OCI-LY1 (cell line): ENCODE data around the gene RABL2B.

Experiments used
- H2AFZ ChIP-seq: fragments of 200-600 bp; sonication (generic), shearing (Covaris generic); 2 replicates; pipeline ENCODE4 v1.6.0; 2014; ENCODE audit warnings: antibody characterized with exemption, mild to moderate bottlenecking, low read length
- H3F3A ChIP-seq: fragments of 200-600 bp; sonication (generic), shearing (Covaris generic); 2 replicates; pipeline ENCODE4 v1.6.0; 2014; ENCODE audit warnings: mild to moderate bottlenecking, antibody characterized with exemption, low read length, moderate library complexity; ENCODE audit not compliant: insufficient read depth
- H3K27ac ChIP-seq: fragments of 200-600 bp; sonication (generic); 2 replicates; pipeline ENCODE4 v1.5.1; 2014; ENCODE audit warnings: low read length, mixed run types, mild to moderate bottlenecking, low read depth; ENCODE audit not compliant: poor library complexity, severe bottlenecking
- H3K27me3 ChIP-seq: fragments of 200-600 bp; sonication (generic); 2 replicates; pipeline ENCODE4 v1.6.0; 2014; ENCODE audit warnings: antibody characterized with exemption, mild to moderate bottlenecking, low read length, moderate library complexity; ENCODE audit not compliant: insufficient read depth
- H3K36me3 ChIP-seq: fragments of 200-600 bp; sonication (generic); 2 replicates; pipeline ENCODE4 v1.6.1; 2014; ENCODE audit warnings: mild to moderate bottlenecking, antibody characterized with exemption, low read length, moderate library complexity, mixed read lengths; ENCODE audit not compliant: insufficient read depth
- H3K4me1 ChIP-seq: fragments of 200-600 bp; sonication (generic); 2 replicates; pipeline ENCODE4 v1.5.1; 2014; ENCODE audit warnings: mild to moderate bottlenecking, low read length, moderate library complexity; ENCODE audit not compliant: insufficient read depth, severe bottlenecking
- H3K4me2 ChIP-seq: fragments of 200-600 bp; sonication (generic), shearing (Covaris generic); 2 replicates; pipeline ENCODE4 v1.6.1; 2014; ENCODE audit warnings: low read length
- H3K4me3 ChIP-seq: fragments of 200-600 bp; sonication (generic); 2 replicates; pipeline ENCODE4 v1.5.1; 2014; ENCODE audit warnings: low read length, low read depth, mild to moderate bottlenecking, mixed read lengths; ENCODE audit not compliant: poor library complexity, severe bottlenecking
- H3K79me2 ChIP-seq: fragments of 200-600 bp; shearing (Covaris generic); 2 replicates; pipeline ENCODE4 v1.6.1; 2016; ENCODE audit warnings: mixed run types, low read length, mixed read lengths; ENCODE audit not compliant: insufficient read depth
- H3K9ac ChIP-seq: fragments of 200-600 bp; sonication (generic), shearing (Covaris generic); 2 replicates; pipeline ENCODE4 v1.6.1; 2014; ENCODE audit warnings: mild to moderate bottlenecking, low read length, mixed read lengths
- H3K9me2 ChIP-seq: fragments of 200-600 bp; sonication (generic), shearing (Covaris generic); 2 replicates; pipeline ENCODE4 v1.6.1; 2014; ENCODE audit warnings: low read depth, mild to moderate bottlenecking, low read length, mixed read lengths
- H3K9me3 ChIP-seq: fragments of 200-600 bp; shearing (Covaris generic); 2 replicates; pipeline ENCODE4 v1.6.1; 2014; ENCODE audit warnings: low read length, mixed read lengths
- H4K20me1 ChIP-seq: fragments of 200-600 bp; sonication (generic), shearing (Covaris generic); 2 replicates; pipeline ENCODE4 v1.6.0; 2016; ENCODE audit warnings: mild to moderate bottlenecking, low read length; ENCODE audit not compliant: insufficient read depth
- CTCF ChIP-seq: fragments of 200-600 bp; sonication (generic), shearing (Covaris generic); IDR thresholded peaks from 2 replicates; pipeline ENCODE4 v1.5.1; 2017; ENCODE audit warnings: mild to moderate bottlenecking, antibody characterized with exemption, low read length, moderate library complexity, mixed read lengths
- EZH2 ChIP-seq: fragments of 200-600 bp; sonication (generic), shearing (Covaris generic); IDR thresholded peaks from 2 replicates; pipeline ENCODE4 v1.8.0; 2017; ENCODE audit warnings: borderline replicate concordance, mixed run types, mild to moderate bottlenecking, antibody characterized with exemption, low read length, moderate library complexity, mixed read lengths

Gene RABL2B

DNA sequence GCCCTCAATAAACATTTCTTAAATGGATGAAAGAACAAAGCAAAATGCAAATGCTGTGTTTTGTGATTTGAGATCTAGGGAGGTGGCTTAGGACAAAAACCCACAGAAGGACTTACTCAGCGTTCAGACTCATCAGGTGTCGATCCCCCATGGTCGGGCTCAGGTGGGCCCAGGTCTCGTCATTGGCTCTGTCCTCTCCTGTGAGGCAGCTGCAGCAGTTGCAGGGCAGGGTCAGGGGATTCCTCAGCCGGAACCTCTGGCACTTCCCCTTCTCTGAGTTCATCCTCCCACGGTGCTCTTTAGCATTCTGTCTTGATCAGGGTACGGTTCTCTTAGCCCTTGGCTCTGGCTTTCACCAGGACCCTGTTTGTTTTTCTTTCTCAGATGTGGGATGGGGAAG is 59.4 kb downstream of the RABL2B start:
- no peaks in the 10 kb centered on the region for H3K9me2 ChIP-seq
- H4K20me1 ChIP-seq, result no peaks in the 10 kb centered on the region
- 0 out of 2 replicates have a peak, but pooled peaks cover 5% of the 10 kb centered on the region for H3K27me3 ChIP-seq
- no peak overlapping the region for H3K4me3 ChIP-seq
- H3F3A ChIP-seq, result no peaks in the 10 kb centered on the region
- no peak overlapping the region for H2AFZ ChIP-seq
- no peaks in the 10 kb centered on the region for H3K36me3 ChIP-seq
- no peaks in the 10 kb centered on the region for H3K79me2 ChIP-seq
- no peaks in the 10 kb centered on the region for H3K9me3 ChIP-seq
- H3K4me2 ChIP-seq, result no peak overlapping the region
- no peak overlapping the region for H3K9ac ChIP-seq
- no peaks in the 10 kb centered on the region for H3K4me1 ChIP-seq
- H3K27ac ChIP-seq, result no peak overlapping the region
- TF ChIP-seq EZH2 (no peak), CTCF (no peak)

GRCh38 chr22:50722716-50723428 is 60.6 kb downstream of the RABL2B start:
- Histone ChIP-seq H3K9me2 (no peaks in the 10 kb centered on the region), H3F3A (no peaks in the 10 kb centered on the region), H3K4me3 (no peak overlapping the region), H3K27me3 (peaks cover 5% of the 10 kb centered on the region; the same call in 1 of the 2 replicates), H3K36me3 (no peaks in the 10 kb centered on the region), H3K27ac (no peak overlapping the region), H3K9me3 (no peaks in the 10 kb centered on the region), H3K4me1 (no peaks in the 10 kb centered on the region), H2AFZ (no peak overlapping the region), H3K79me2 (no peaks in the 10 kb centered on the region), H3K9ac (no peak overlapping the region), H3K4me2 (no peak overlapping the region), H4K20me1 (no peaks in the 10 kb centered on the region)
- no peak for TF ChIP-seq CTCF
- TF ChIP-seq EZH2, result no peak

DNA sequence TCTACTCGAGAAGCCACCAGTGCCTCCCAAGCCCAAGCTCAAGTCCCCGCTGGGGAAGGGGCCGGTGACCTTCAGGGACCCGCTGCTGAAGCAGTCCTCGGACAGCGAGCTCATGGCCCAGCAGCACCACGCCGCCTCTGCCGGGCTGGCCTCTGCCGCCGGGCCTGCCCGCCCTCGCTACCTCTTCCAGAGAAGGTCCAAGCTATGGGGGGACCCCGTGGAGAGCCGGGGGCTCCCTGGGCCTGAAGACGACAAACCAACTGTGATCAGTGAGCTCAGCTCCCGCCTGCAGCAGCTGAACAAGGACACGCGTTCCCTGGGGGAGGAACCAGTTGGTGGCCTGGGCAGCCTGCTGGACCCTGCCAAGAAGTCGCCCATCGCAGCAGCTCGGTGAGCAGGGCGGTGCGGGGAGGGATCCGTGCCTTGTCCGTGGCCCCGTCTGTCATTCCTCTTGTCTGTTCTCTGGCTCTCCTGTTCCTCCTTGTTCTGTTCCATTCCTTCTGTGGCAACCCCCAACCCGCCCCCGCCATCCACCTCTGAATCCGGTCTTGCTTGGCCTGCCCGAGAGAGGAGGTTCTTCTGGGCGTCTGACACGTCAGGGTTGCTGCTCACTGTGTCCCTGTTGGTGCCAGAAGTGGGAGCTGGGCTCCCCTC is 61.3 kb downstream of the RABL2B start:
- no peak overlapping the region for H3K4me3 ChIP-seq
- H3K27me3 ChIP-seq, result peaks cover 5% of the 10 kb centered on the region; the same call in 1 of the 2 replicates
- H3K79me2 ChIP-seq, result no peaks in the 10 kb centered on the region
- H3K36me3 ChIP-seq, result no peaks in the 10 kb centered on the region
- no peak overlapping the region for H3K27ac ChIP-seq
- H4K20me1 ChIP-seq, result no peaks in the 10 kb centered on the region
- no peaks in the 10 kb centered on the region for H3K4me1 ChIP-seq
- H3K9ac ChIP-seq, result no peak overlapping the region
- no peaks in the 10 kb centered on the region for H3K9me3 ChIP-seq
- H3K4me2 ChIP-seq, result no peak overlapping the region
- no peaks in the 10 kb centered on the region for H3K9me2 ChIP-seq
- H3F3A ChIP-seq, result no peaks in the 10 kb centered on the region
- no peak for TF ChIP-seq EZH2
- no peak for TF ChIP-seq CTCF
- no peak overlapping the region for H2AFZ ChIP-seq
